Lower leg skin (tissue), 3 donors: Measurements from ENCODE around the gene FAM3A.

ENCODE experiments used
- POLR2A ChIP-seq, 2 donors: fragments of 450-650 bp; IDR thresholded peaks; one replicate each; pipeline ENCODE4 v1.6.1; 2016 to 2017; ENCODE audit warnings: antibody characterized with exemption in 2 of 2, mild to moderate bottlenecking in 1 of 2, moderate library complexity in 1 of 2
- TF ChIP-seq, protein P1 (sequence below), 3 donors: fragments of 450-650 bp; IDR thresholded peaks; one replicate each; pipeline ENCODE4 v1.5.1; 2016; ENCODE audit warnings: antibody characterized with exemption in 3 of 3, mild to moderate bottlenecking in 3 of 3, moderate library complexity in 2 of 3

DNA sequence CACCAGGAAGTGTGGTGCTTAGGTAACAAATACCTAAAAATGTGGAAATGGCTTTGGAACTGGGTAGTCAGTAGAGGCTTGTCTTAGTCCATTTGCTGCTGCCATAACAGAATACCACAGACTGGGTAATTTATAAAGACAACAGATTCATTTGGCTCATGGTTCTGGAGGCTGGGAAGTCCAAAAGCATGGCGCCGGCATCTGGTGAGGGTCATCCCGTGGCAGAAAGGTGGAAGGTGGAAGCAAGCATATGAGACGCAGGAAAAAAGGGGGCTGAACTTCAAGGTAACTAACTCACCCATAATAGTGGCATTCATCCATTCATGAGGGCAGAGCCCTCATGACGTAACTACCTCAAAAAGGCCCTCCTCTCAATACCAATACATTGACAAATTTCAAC, 6.6 kb downstream of the FAM3A start:
- TF ChIP-seq, protein P1, sequence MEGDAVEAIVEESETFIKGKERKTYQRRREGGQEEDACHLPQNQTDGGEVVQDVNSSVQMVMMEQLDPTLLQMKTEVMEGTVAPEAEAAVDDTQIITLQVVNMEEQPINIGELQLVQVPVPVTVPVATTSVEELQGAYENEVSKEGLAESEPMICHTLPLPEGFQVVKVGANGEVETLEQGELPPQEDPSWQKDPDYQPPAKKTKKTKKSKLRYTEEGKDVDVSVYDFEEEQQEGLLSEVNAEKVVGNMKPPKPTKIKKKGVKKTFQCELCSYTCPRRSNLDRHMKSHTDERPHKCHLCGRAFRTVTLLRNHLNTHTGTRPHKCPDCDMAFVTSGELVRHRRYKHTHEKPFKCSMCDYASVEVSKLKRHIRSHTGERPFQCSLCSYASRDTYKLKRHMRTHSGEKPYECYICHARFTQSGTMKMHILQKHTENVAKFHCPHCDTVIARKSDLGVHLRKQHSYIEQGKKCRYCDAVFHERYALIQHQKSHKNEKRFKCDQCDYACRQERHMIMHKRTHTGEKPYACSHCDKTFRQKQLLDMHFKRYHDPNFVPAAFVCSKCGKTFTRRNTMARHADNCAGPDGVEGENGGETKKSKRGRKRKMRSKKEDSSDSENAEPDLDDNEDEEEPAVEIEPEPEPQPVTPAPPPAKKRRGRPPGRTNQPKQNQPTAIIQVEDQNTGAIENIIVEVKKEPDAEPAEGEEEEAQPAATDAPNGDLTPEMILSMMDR (IDR thresholded peaks at IDR 0.05), result no peak
- no peak for TF ChIP-seq POLR2A (IDR thresholded peaks at IDR 0.05)
